Measurements from ENCODE around the gene PNPLA7. TPM values are rescaled to one million over a fixed set of nuclear protein-coding genes. Genes with fewer than 3 reads are reported as not detected.

Gene PNPLA7
- total RNA-seq, 1 experiment from 2014 or later: 0.90 TPM

- no peak for TF ChIP-seq EZH2 (IDR thresholded peaks at IDR 0.05; ENCODE audit: borderline replicate concordance, low read depth, low read length, poor library complexity, severe bottlenecking)
- no peak for TF ChIP-seq CTCF (conservative IDR thresholded peaks at IDR 0.05; ENCODE audit: low read depth, low read length)
- Histone ChIP-seq H3K27ac (ENCODE audit: low read depth, low read length, poor library complexity, severe bottlenecking) (no peak overlapping the region), H3K9me3 (ENCODE audit: low read depth, low read length, poor library complexity, severe bottlenecking) (peaks cover 13% of the 10 kb centered on the region), H3K36me3 (ENCODE audit: insufficient read depth, low read length, poor library complexity, severe bottlenecking) (no peaks in the 10 kb centered on the region), H3K4me3 (ENCODE audit: low read depth, low read length, poor library complexity, severe bottlenecking) (no peak overlapping the region), H3K27me3 (replicated peaks; ENCODE audit: insufficient read depth, low read depth, low read length, poor library complexity) (no peaks in the 10 kb centered on the region), H3K4me1 (ENCODE audit: insufficient read depth, low read length, poor library complexity, severe bottlenecking) (no peaks in the 10 kb centered on the region)
- intact Hi-C loops (cut with micrococcal nuclease; ENCODE audit: unreplicated experiment): no loop called here
- CTCF ChIA-PET: no interaction called here
- DNase-seq (ENCODE audit: low spot score): no peak
- BruUV-seq (replicated peaks): no TSS peak
- POLR2A ChIA-PET (ENCODE audit: low non-redundant PET): no interaction called here
Observed at GRCh38 chr9:137474271-137474670, 75.9 kb downstream of the PNPLA7 start.

GRCh38 chr9:137470785-137471184 lies 79.4 kb downstream of the PNPLA7 start:
- H3K4me1 ChIP-seq (ENCODE audit: insufficient read depth, low read length, poor library complexity, severe bottlenecking): no peaks in the 10 kb centered on the region
- TF ChIP-seq CTCF (conservative IDR thresholded peaks at IDR 0.05; ENCODE audit: low read depth, low read length) (no peak), EZH2 (IDR thresholded peaks at IDR 0.05; ENCODE audit: borderline replicate concordance, low read depth, low read length, poor library complexity, severe bottlenecking) (no peak)
- H3K27ac ChIP-seq (ENCODE audit: low read depth, low read length, poor library complexity, severe bottlenecking): no peak overlapping the region
- H3K4me3 ChIP-seq (ENCODE audit: low read depth, low read length, poor library complexity, severe bottlenecking): no peak overlapping the region
- H3K36me3 ChIP-seq (ENCODE audit: insufficient read depth, low read length, poor library complexity, severe bottlenecking): no peaks in the 10 kb centered on the region
- no TSS peak for BruUV-seq (replicated peaks)
- intact Hi-C loops (cut with micrococcal nuclease; ENCODE audit: unreplicated experiment): no loop called here
- peaks cover 7% of the 10 kb centered on the region for H3K9me3 ChIP-seq (ENCODE audit: low read depth, low read length, poor library complexity, severe bottlenecking)
- POLR2A ChIA-PET (ENCODE audit: low non-redundant PET): interaction anchor here (0.7 kb wide), 1 partner anchor 11 kb away, joined by 3 read pairs; no protein-coding TSS in a partner anchor
- DNase-seq (ENCODE audit: low spot score): no peak
- CTCF ChIA-PET: no interaction called here
- H3K27me3 ChIP-seq (replicated peaks; ENCODE audit: insufficient read depth, low read depth, low read length, poor library complexity): no peaks in the 10 kb centered on the region

GRCh38 chr9:137467896-137468295 lies 82.3 kb downstream of the PNPLA7 start:
- Histone ChIP-seq H3K36me3 (ENCODE audit: insufficient read depth, low read length, poor library complexity, severe bottlenecking) (no peaks in the 10 kb centered on the region), H3K4me3 (ENCODE audit: low read depth, low read length, poor library complexity, severe bottlenecking) (no peak overlapping the region), H3K4me1 (ENCODE audit: insufficient read depth, low read length, poor library complexity, severe bottlenecking) (no peaks in the 10 kb centered on the region), H3K9me3 (ENCODE audit: low read depth, low read length, poor library complexity, severe bottlenecking) (no peaks in the 10 kb centered on the region), H3K27ac (ENCODE audit: low read depth, low read length, poor library complexity, severe bottlenecking) (no peak overlapping the region), H3K27me3 (replicated peaks; ENCODE audit: insufficient read depth, low read depth, low read length, poor library complexity) (no peaks in the 10 kb centered on the region)
- DNase-seq (ENCODE audit: low spot score): no peak
- intact Hi-C loops (cut with micrococcal nuclease; ENCODE audit: unreplicated experiment): no loop called here
- no peak for TF ChIP-seq CTCF (conservative IDR thresholded peaks at IDR 0.05; ENCODE audit: low read depth, low read length)
- TF ChIP-seq EZH2 (IDR thresholded peaks at IDR 0.05; ENCODE audit: borderline replicate concordance, low read depth, low read length, poor library complexity, severe bottlenecking): no peak
- no TSS peak for BruUV-seq (replicated peaks)
- ChIA-PET POLR2A (ENCODE audit: low non-redundant PET) (no interaction called here), CTCF (no interaction called here)
